Measurements from ENCODE around the gene BRF1. TPM values are rescaled to one million over a fixed set of nuclear protein-coding genes. Genes with fewer than 3 reads are reported as not detected.

The BRF1 gene
- polyA plus RNA-seq, 1 of the 3 experiments (the other 2 are of a cell fraction): 15.7 TPM

DNA sequence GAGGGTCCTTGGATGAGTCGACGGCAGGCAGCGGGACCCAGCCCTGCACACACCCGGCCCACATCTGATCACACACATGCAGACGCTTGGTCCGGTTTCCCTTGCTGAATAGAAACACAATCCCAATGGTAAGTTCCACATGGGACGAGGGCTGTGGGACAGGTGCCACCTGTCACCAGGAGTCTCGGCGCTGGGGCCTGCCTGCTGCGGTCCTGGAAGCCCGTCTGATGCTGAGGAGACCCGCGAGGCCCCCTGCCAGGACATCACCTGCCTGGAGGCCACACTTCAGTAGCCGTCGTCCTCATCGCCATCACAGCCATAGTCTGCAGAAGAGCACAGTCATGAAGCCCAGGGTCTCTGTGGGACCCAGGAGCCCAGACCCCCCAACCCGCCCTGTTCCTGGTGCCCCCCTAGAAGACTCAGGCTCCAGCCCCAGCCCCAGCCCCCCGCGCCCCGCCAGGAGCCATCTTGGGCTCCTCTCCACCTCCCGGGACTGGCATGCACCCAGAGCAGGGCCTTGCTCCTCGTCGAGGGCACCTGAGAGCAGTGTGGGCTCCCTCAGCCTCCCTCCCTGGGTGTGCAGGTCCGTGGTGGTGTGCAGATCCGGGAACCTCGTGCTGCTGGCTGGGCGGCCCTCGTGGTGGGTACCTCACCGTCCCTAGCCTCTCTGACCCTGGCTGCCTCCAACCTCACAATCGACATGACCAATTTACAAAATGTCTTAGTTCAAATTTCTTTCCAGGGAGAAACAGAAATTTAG, 90.4 kb downstream of the BRF1 start:
- Histone ChIP-seq H3K4me1 (ENCODE audit: control insufficient read depth in 1 of 2, insufficient read depth in 2 of 2, low read depth in 1 of 2, low read length in 1 of 2) (peaks cover 0 to 89% of the 10 kb centered on the region in 2 experiments; a peak in 1 of 4 replicates), H3F3A (replicated peaks; ENCODE audit: insufficient read depth) (no peaks in the 10 kb centered on the region), H3K9me3 (no peaks in the 10 kb centered on the region), H4K20me1 (ENCODE audit: insufficient read depth) (no peaks in the 10 kb centered on the region), H3K9ac (no peak overlapping the region), H2AFZ (ENCODE audit: low read depth) (no peak overlapping the region), H3K4me3 (ENCODE audit: low read depth in 2 of 2, low read length in 1 of 2) (no peak overlapping the region), H3K4me2 (no peak overlapping the region), H3K27me3 (ENCODE audit: insufficient read depth) (no peaks in the 10 kb centered on the region), H3K79me2 (ENCODE audit: insufficient read depth) (no peaks in the 10 kb centered on the region), H3K9me2 (no peaks in the 10 kb centered on the region), H3K36me3 (replicated peaks in 1 of 2; ENCODE audit: control insufficient read depth in 1 of 2, insufficient read depth in 2 of 2, low read length in 1 of 2) (peaks cover 0 to 14% of the 10 kb centered on the region in 2 experiments), H3K27ac (ENCODE audit: low read depth in 2 of 2, low read length in 1 of 2) (peak overlapping the region in 1 of 2 experiments; percentile 87; a peak in 2 of 4 replicates)
- DNase-seq: no peak
- 93% methylated on average over 12 of the region's 30 CpGs for WGBS (ENCODE audit: low lambda C conversion rate)
- POLR2A ChIA-PET: no interaction called here
- TF ChIP-seq MXI1 (IDR thresholded peaks at IDR 0.05; ENCODE audit: low read depth, low read length) (no peak), FOXJ3 (CRISPR knock-in tag; IDR thresholded peaks at IDR 0.05) (no peak), EZH2phosphoT487 (IDR thresholded peaks at IDR 0.05; ENCODE audit: borderline replicate concordance, low read depth) (no peak), RAD21 (IDR thresholded peaks at IDR 0.05; ENCODE audit: low read length) (no peak), EP300 (IDR thresholded peaks at IDR 0.05; ENCODE audit: borderline replicate concordance in 1 of 2, low read depth in 1 of 2, low read length in 1 of 2) (no peak), GATA2 (CRISPR knock-in tag; IDR thresholded peaks at IDR 0.05) (no peak), GABPA (IDR thresholded peaks at IDR 0.05; ENCODE audit: low read depth) (no peak), RFX5 (IDR thresholded peaks at IDR 0.05; ENCODE audit: low read length) (no peak), MEF2A (IDR thresholded peaks at IDR 0.05; ENCODE audit: borderline replicate concordance, low read depth) (no peak), JUND (IDR thresholded peaks at IDR 0.05) (no peak), CHD2 (IDR thresholded peaks at IDR 0.05; ENCODE audit: low read length, partially characterized antibody) (no peak), RCOR1 (IDR thresholded peaks at IDR 0.05; ENCODE audit: low read length) (no peak), SIN3A (IDR thresholded peaks at IDR 0.05; ENCODE audit: borderline replicate concordance, low read depth, low read length) (no peak), TEAD4 (IDR thresholded peaks at IDR 0.05; ENCODE audit: borderline replicate concordance, insufficient read depth) (no peak)
- TF ChIP-seq, protein P1, sequence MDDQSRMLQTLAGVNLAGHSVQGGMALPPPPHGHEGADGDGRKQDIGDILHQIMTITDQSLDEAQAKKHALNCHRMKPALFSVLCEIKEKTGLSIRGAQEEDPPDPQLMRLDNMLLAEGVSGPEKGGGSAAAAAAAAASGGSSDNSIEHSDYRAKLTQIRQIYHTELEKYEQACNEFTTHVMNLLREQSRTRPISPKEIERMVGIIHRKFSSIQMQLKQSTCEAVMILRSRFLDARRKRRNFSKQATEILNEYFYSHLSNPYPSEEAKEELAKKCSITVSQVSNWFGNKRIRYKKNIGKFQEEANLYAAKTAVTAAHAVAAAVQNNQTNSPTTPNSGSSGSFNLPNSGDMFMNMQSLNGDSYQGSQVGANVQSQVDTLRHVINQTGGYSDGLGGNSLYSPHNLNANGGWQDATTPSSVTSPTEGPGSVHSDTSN (IDR thresholded peaks at IDR 0.05): no peak
- TF ChIP-seq, protein P2, sequence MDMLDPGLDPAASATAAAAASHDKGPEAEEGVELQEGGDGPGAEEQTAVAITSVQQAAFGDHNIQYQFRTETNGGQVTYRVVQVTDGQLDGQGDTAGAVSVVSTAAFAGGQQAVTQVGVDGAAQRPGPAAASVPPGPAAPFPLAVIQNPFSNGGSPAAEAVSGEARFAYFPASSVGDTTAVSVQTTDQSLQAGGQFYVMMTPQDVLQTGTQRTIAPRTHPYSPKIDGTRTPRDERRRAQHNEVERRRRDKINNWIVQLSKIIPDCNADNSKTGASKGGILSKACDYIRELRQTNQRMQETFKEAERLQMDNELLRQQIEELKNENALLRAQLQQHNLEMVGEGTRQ (IDR thresholded peaks at IDR 0.05; ENCODE audit: borderline replicate concordance, low read depth, low read length): no peak
- TF ChIP-seq, protein P3, sequence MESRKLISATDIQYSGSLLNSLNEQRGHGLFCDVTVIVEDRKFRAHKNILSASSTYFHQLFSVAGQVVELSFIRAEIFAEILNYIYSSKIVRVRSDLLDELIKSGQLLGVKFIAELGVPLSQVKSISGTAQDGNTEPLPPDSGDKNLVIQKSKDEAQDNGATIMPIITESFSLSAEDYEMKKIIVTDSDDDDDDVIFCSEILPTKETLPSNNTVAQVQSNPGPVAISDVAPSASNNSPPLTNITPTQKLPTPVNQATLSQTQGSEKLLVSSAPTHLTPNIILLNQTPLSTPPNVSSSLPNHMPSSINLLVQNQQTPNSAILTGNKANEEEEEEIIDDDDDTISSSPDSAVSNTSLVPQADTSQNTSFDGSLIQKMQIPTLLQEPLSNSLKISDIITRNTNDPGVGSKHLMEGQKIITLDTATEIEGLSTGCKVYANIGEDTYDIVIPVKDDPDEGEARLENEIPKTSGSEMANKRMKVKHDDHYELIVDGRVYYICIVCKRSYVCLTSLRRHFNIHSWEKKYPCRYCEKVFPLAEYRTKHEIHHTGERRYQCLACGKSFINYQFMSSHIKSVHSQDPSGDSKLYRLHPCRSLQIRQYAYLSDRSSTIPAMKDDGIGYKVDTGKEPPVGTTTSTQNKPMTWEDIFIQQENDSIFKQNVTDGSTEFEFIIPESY (IDR thresholded peaks at IDR 0.05; ENCODE audit: borderline replicate concordance, low read depth): no peak
- TF ChIP-seq, protein P4, sequence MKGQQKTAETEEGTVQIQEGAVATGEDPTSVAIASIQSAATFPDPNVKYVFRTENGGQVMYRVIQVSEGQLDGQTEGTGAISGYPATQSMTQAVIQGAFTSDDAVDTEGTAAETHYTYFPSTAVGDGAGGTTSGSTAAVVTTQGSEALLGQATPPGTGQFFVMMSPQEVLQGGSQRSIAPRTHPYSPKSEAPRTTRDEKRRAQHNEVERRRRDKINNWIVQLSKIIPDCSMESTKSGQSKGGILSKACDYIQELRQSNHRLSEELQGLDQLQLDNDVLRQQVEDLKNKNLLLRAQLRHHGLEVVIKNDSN (IDR thresholded peaks at IDR 0.05; ENCODE audit: borderline replicate concordance, low read depth): no peak
- CTCF ChIA-PET: interaction anchor here (1.4 to 1.8 kb wide), 2 partner anchors 9 to 270 kb away, joined by 4 to 5 read pairs; no protein-coding TSS in a partner anchor

Measured in SK-N-SH (cell line).